Body of pancreas (tissue), 4 donors: Measurements from ENCODE around the gene D2HGDH. TPM values are rescaled to one million over a fixed set of nuclear protein-coding genes. Genes with fewer than 3 reads are reported as not detected.
A peak's percentile ranks its signal among the peaks of the same experiment; 100 is the strongest.

Source experiments
- ATAC-seq: fragments of 150-250 bp; one replicate; pipeline ENCODE4 v1.9.1; 2016
- DNase-seq, 4 donors: peaks; one replicate each; pipeline ENCODE4 v3.0.0-alpha.2; 2019
- H3K27ac ChIP-seq, 4 donors: fragments of 200-600 bp; sonication (generic); 1 replicate in 3 of 4; 2 replicates in 1 of 4; pipeline versions ENCODE4 v1.5.1 to v1.6.1; 2016 to 2019; ENCODE audit warnings: mild to moderate bottlenecking in 1 of 4, mixed read lengths in 1 of 4, moderate library complexity in 1 of 4
- H3K27me3 ChIP-seq, 2 donors: fragments of 200-600 bp; sonication (generic); one replicate each; pipeline ENCODE4 v1.6.0; 2016; ENCODE audit warnings: mild to moderate bottlenecking in 1 of 2
- H3K36me3 ChIP-seq, 2 donors: fragments of 200-600 bp; sonication (generic); replicated peaks in 1 of 2; 2 replicates each; pipeline ENCODE4 v1.5.1; 2016; ENCODE audit warnings: low read depth in 2 of 2; ENCODE audit not compliant: insufficient read depth in 1 of 2
- H3K4me1 ChIP-seq: fragments of 200-600 bp; sonication (generic); one replicate; pipeline ENCODE4 v1.6.0; 2016
- H3K4me3 ChIP-seq, 2 donors: fragments of 200-600 bp; sonication (generic); 1 replicate in 1 of 2; 2 replicates in 1 of 2; pipeline ENCODE4 v1.5.1; 2016 to 2019
- H3K9me3 ChIP-seq, 3 donors: fragments of 200-600 bp; sonication (generic); 1 replicate in 2 of 3; 2 replicates in 1 of 3; pipeline ENCODE4 v1.5.1; 2016
- POLR2A ChIP-seq, 3 donors: fragments of 450-650 bp; IDR thresholded peaks; one replicate each; pipeline ENCODE4 v1.6.1; 2016; ENCODE audit warnings: antibody characterized with exemption in 3 of 3, mild to moderate bottlenecking in 2 of 3
- WGBS, 2 donors: methylation state at CpG; one replicate each; pipeline ENCODE4 v1.1.5; 2017; 5-methylcytosine and 5-hydroxymethylcytosine counted together
- intact Hi-C: fragments of 100-400 bp; cut with DNase I; formaldehyde crosslinking; loops from one replicate; pipeline ENCODE4 v1.15.1; 2023
- total RNA-seq, 2 donors: library from RNA; depleted of rRNA; stranded (reverse); fragments of >200 nt; gene quantifications; one replicate each; pipeline ENCODE4 v1.1.0, GENCODE V29; 2016
- TF ChIP-seq, protein P1 (sequence below), 7 experiments: fragments of 450-650 bp in 4 of 7; fragments of 200-600 bp in 3 of 7; sonication (generic) in 3 of 7; IDR thresholded peaks; one replicate each; pipeline ENCODE4 v1.5.1; 2016 to 2019; ENCODE audit warnings: antibody characterized with exemption in 7 of 7

The D2HGDH gene
- total RNA-seq, 2 donors from 2014 or later, result 27.0 to 42.5 TPM

DNA sequence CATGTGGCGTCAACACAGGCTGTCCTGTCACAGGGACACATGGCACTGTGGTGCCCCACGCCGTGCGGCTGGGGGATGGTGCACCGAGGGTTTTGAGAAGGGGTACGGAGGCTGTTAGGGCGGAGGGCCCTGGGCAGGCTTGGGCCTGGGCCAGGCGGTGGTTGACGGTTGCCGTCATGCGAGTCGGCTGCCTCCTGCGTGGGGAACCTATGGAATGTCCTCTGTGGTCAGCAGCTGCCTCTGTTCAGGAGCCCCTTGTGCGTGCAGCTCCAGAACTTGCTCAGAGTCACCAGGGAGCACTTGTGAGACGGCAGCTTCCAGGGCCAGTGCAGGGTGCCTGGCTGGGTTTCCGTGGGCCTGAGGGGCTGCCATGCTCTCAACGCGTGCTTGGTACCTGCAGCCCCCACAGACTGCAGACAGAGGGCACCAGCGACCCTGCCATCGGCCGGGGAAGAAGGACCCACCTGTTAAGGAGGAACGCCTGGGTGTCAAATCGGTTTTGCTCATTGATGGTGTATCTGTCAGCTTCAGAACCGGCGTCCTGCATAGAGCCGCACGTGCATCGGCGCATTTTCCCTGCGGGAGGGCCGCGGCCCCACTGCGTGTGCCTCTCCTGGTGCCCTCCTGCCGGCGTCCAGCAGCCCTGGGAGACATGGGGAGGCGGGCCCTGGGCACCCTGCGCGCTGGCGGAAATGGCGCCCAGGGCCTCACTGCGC, 10.0 kb upstream of the D2HGDH start:
- DNase-seq (no peak), ATAC-seq (no peak)
- no peak for TF ChIP-seq POLR2A (IDR thresholded peaks at IDR 0.05)
- TF ChIP-seq, protein P1, sequence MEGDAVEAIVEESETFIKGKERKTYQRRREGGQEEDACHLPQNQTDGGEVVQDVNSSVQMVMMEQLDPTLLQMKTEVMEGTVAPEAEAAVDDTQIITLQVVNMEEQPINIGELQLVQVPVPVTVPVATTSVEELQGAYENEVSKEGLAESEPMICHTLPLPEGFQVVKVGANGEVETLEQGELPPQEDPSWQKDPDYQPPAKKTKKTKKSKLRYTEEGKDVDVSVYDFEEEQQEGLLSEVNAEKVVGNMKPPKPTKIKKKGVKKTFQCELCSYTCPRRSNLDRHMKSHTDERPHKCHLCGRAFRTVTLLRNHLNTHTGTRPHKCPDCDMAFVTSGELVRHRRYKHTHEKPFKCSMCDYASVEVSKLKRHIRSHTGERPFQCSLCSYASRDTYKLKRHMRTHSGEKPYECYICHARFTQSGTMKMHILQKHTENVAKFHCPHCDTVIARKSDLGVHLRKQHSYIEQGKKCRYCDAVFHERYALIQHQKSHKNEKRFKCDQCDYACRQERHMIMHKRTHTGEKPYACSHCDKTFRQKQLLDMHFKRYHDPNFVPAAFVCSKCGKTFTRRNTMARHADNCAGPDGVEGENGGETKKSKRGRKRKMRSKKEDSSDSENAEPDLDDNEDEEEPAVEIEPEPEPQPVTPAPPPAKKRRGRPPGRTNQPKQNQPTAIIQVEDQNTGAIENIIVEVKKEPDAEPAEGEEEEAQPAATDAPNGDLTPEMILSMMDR (IDR thresholded peaks at IDR 0.05), result no peak
- H3K4me1 ChIP-seq, result no peaks in the 10 kb centered on the region
- no peaks in the 10 kb centered on the region for H3K27me3 ChIP-seq
- peaks cover 0 to 18% of the 10 kb centered on the region in 2 donors for H3K36me3 ChIP-seq
- no peak overlapping the region for H3K27ac ChIP-seq
- H3K9me3 ChIP-seq, result peaks cover 0 to 3% (median 0%) of the 10 kb centered on the region in 3 donors
- WGBS, 2 donors, result 96 to 99% methylated on average over 14 to 40 of the region's 41 CpGs
- intact Hi-C loops, result no loop called here
- H3K4me3 ChIP-seq, result no peak overlapping the region

GRCh38 chr2:241724975-241725870, 9.2 kb upstream of the D2HGDH start:
- Histone ChIP-seq H3K4me3 (no peak overlapping the region), H3K27me3 (no peaks in the 10 kb centered on the region), H3K36me3 (peaks cover 0 to 11% of the 10 kb centered on the region in 2 donors), H3K9me3 (peaks cover 0 to 3% (median 0%) of the 10 kb centered on the region in 3 donors), H3K27ac (no peak overlapping the region), H3K4me1 (no peaks in the 10 kb centered on the region)
- 92 to 96% methylated on average over 57 to 71 of the region's 76 CpGs for WGBS, 2 donors
- DNase-seq (no peak), ATAC-seq (no peak)
- TF ChIP-seq, protein P1 (IDR thresholded peaks at IDR 0.05), result no peak
- TF ChIP-seq POLR2A (IDR thresholded peaks at IDR 0.05), result no peak
- intact Hi-C loops, result no loop called here

GRCh38 chr2:241726459-241726858, 8.0 kb upstream of the D2HGDH start:
- no peak for DNase-seq
- intact Hi-C loops, result no loop called here
- TF ChIP-seq POLR2A (IDR thresholded peaks at IDR 0.05), result no peak
- TF ChIP-seq, protein P1 (IDR thresholded peaks at IDR 0.05), result no peak
- Histone ChIP-seq H3K9me3 (peaks cover 0 to 3% (median 0%) of the 10 kb centered on the region in 3 donors), H3K4me1 (no peaks in the 10 kb centered on the region), H3K27ac (no peak overlapping the region), H3K27me3 (no peaks in the 10 kb centered on the region), H3K36me3 (peaks cover 0 to 6% of the 10 kb centered on the region in 2 donors), H3K4me3 (no peak overlapping the region)
- peak; percentile 18 for ATAC-seq
- WGBS, 2 donors, result 86% methylated on average over 15 to 16 of the region's 16 CpGs

DNA sequence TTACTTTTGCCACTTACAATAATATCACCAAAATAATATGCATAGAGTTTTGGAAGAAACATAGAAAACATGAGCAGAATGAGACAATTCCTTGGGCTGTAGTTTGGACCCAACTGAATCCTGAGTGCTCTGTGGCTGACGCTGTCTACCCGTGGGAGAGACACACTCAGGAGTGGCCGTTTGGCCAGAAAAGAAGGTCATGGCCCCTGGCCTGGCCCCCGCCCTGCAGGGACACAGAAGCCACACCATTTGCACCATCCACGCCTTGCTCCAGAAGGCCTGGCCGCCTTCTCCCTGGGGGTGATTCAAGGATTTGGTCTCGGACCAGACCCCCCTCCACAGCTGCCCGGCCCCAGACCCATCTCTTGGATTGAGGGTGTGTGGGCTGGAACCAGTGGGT, 6.4 kb upstream of the D2HGDH start:
- DNase-seq (no peak), ATAC-seq (peak; percentile 7)
- TF ChIP-seq POLR2A (IDR thresholded peaks at IDR 0.05), result no peak
- TF ChIP-seq, protein P1 (IDR thresholded peaks at IDR 0.05), result no peak
- Histone ChIP-seq H3K36me3 (peaks cover 0 to 2% of the 10 kb centered on the region in 2 donors), H3K27ac (peak overlapping the region in 1 of 4 donors; percentile 31), H3K4me3 (no peak overlapping the region), H3K9me3 (peaks cover 0 to 3% (median 0%) of the 10 kb centered on the region in 3 donors), H3K4me1 (no peaks in the 10 kb centered on the region), H3K27me3 (no peaks in the 10 kb centered on the region)
- intact Hi-C loops, result no loop called here
- WGBS, 2 donors, result 85 to 87% methylated on average over 3 to 8 of the region's 8 CpGs
